Ovary (tissue), 9 donors: ENCODE measurements around the gene ZC3H7B. TPM values are rescaled to one million over a fixed set of nuclear protein-coding genes. Genes with fewer than 3 reads are reported as not detected.

Experiments used
- DNase-seq, 5 donors: peaks; one replicate each; pipeline ENCODE4 v3.0.0-alpha.2; 2019 to 2020
- H3K27ac ChIP-seq, 2 donors: fragments of 200-600 bp; one replicate each; pipeline versions ENCODE4 v1.5.1 to v1.8.0; 2019 to 2022
- H3K27me3 ChIP-seq: fragments of 200-600 bp; one replicate; pipeline ENCODE4 v1.8.0; 2022
- H3K36me3 ChIP-seq: fragments of 200-600 bp; sonication (generic); one replicate; pipeline ENCODE4 v1.5.1; 2019
- H3K4me1 ChIP-seq: one replicate; pipeline ENCODE4 v1.8.1; 2013; ENCODE audit warnings: mild to moderate bottlenecking, moderate library complexity; ENCODE audit not compliant: insufficient read depth
- H3K4me3 ChIP-seq: fragments of 200-600 bp; sonication (generic); one replicate; pipeline ENCODE4 v1.5.1; 2017
- H3K9me3 ChIP-seq, 2 donors: fragments of 200-600 bp in 1 of 2; sonication (generic) in 1 of 2; one replicate each; pipeline versions ENCODE4 v1.5.1 to v1.8.1; 2013 to 2019; ENCODE audit warnings: mild to moderate bottlenecking in 1 of 2, moderate library complexity in 1 of 2
- EP300 ChIP-seq: sonication (generic); formaldehyde crosslinking; IDR thresholded peaks from one replicate; pipeline ENCODE4 v1.6.1; 2017; ENCODE audit warnings: antibody characterized with exemption
- POLR2A ChIP-seq: fragments of 450-650 bp; IDR thresholded peaks from one replicate; pipeline ENCODE4 v1.6.1; 2017; ENCODE audit warnings: antibody characterized with exemption, mild to moderate bottlenecking, moderate library complexity
- WGBS, 3 donors: extraction: QIAGEN DNeasy Blood & Tissue Kit in 1 of 3; methylation state at CpG; one replicate each; pipeline versions ENCODE4 v1.1.5 to v1.1.7; 2013 to 2017; 5-methylcytosine and 5-hydroxymethylcytosine counted together
- intact Hi-C, 4 donors: fragments of 100-400 bp; cut with DNase I; formaldehyde crosslinking; loops; one replicate each; pipeline versions ENCODE4 v1.11.0 to v1.15.1; 2022 to 2023
- polyA plus RNA-seq, 2 donors: library from polyadenylated mRNA; stranded (reverse); fragments of 200-250 nt in 1 of 2; fragments of 350-450 nt in 1 of 2; fragmentation: Illumina TruSeq in 1 of 2; extraction: RNeasy Lipid Tissue Mini Kit (QIAGEN cat#74804) in 1 of 2; gene quantifications; one replicate each; pipeline ENCODE4 v1.2.3, GENCODE V29; 2013 to 2014
- total RNA-seq, 7 donors: library from RNA; depleted of rRNA in 2 of 7; stranded (reverse); fragments of >200 nt in 2 of 7; fragmentation: NEBNext Ultra II Directional in 3 of 7; extraction: Animal tissue kit (Norgen Biotek cat#: 25700) in 3 of 7; gene quantifications; one replicate each; pipeline versions ENCODE4 v1.1.0 to v1.2.4, GENCODE V29; 2016 to 2023
- TF ChIP-seq, protein P1 (sequence below), 3 donors: fragments of 450-650 bp in 2 of 3; fragments of 200-600 bp in 1 of 3; IDR thresholded peaks; one replicate each; pipeline versions ENCODE4 v1.5.1 to v1.8.0; 2016 to 2022; ENCODE audit warnings: antibody characterized with exemption in 3 of 3, mild to moderate bottlenecking in 1 of 3
- donor health status: DM: no; HTN: no; CAD: no; lungs with moderate emphysema.
- donor health status: DM: no; HTN: no; CAD: no.
- donor health status: Bipolar disorder and iron deficiency.
- donor health status: DM: yes; HTN: yes; CAD: no.
- donor health status: DM: no; HTN: no; CAD: no.
- donor health status: DM: yes; HTN: yes; CAD: no.

Gene ZC3H7B
- total and polyA plus RNA-seq, 9 donors, result 27.3 to 96.5 (median 73.2) TPM

DNA sequence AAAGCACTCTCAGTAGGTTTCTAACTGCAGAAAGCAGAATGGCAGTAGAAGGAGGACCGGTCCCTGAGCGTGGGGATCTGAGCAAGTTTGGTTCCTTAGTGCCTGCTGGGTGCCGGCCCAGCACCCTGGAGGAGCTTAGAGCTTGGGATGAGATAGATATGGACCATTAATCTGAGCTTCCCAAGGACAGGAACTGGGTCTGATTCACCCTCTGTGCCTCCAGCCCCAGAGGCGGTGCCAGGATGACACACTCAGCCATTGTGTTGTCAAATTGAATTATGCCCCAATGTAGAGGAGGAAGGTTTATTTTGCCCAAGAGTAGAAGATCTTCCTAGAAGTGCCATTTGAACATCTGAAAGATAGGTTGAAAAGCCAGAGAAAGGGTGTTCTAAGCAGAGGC is 4.3 kb downstream of the ZC3H7B start:
- TF ChIP-seq EP300 (no peak), POLR2A (no peak)
- TF ChIP-seq, protein P1, sequence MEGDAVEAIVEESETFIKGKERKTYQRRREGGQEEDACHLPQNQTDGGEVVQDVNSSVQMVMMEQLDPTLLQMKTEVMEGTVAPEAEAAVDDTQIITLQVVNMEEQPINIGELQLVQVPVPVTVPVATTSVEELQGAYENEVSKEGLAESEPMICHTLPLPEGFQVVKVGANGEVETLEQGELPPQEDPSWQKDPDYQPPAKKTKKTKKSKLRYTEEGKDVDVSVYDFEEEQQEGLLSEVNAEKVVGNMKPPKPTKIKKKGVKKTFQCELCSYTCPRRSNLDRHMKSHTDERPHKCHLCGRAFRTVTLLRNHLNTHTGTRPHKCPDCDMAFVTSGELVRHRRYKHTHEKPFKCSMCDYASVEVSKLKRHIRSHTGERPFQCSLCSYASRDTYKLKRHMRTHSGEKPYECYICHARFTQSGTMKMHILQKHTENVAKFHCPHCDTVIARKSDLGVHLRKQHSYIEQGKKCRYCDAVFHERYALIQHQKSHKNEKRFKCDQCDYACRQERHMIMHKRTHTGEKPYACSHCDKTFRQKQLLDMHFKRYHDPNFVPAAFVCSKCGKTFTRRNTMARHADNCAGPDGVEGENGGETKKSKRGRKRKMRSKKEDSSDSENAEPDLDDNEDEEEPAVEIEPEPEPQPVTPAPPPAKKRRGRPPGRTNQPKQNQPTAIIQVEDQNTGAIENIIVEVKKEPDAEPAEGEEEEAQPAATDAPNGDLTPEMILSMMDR (IDR thresholded peaks at IDR 0.05), result no peak
- intact Hi-C loops, result no loop called here
- H3K27ac ChIP-seq, result no peak overlapping the region
- peaks cover 11% of the 10 kb centered on the region for H3K4me1 ChIP-seq
- no peak for DNase-seq
- no peaks in the 10 kb centered on the region for H3K9me3 ChIP-seq
- 73 to 79% (median 75%) methylated on average over 4 of the region's 4 CpGs for WGBS, 3 donors
- H3K27me3 ChIP-seq, result no peaks in the 10 kb centered on the region
- no peak overlapping the region for H3K4me3 ChIP-seq
- H3K36me3 ChIP-seq, result no peaks in the 10 kb centered on the region

DNA sequence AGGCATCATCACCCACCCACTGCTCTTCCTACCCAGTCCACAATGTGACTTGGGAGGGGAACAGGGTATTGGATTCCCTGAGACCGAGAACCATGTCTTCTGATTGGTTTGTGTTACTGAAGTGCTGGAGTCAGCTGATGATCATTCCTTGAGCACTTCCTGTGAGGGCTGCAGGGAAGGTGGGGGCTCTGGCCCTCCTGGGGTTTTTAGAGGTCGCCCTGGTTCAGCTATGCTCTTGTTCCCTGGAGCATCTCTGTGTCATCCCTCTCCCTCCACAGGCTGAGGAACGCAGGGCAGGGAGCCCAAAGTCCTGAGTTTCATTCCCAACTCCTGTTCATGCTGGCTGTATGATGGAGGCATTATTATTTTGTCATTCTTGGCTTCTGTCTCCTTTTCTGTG is 6.7 kb downstream of the ZC3H7B start:
- WGBS, 3 donors, result 48 to 54% (median 51%) methylated on average over 3 of the region's 3 CpGs
- TF ChIP-seq, protein P1 (IDR thresholded peaks at IDR 0.05), result no peak
- TF ChIP-seq POLR2A (no peak), EP300 (no peak)
- H3K27me3 ChIP-seq, result no peaks in the 10 kb centered on the region
- intact Hi-C loops, result no loop called here
- peaks cover 11% of the 10 kb centered on the region for H3K4me1 ChIP-seq
- no peak overlapping the region for H3K27ac ChIP-seq
- H3K4me3 ChIP-seq, result no peak overlapping the region
- H3K9me3 ChIP-seq, result no peaks in the 10 kb centered on the region
- DNase-seq, result no peak
- no peaks in the 10 kb centered on the region for H3K36me3 ChIP-seq

DNA sequence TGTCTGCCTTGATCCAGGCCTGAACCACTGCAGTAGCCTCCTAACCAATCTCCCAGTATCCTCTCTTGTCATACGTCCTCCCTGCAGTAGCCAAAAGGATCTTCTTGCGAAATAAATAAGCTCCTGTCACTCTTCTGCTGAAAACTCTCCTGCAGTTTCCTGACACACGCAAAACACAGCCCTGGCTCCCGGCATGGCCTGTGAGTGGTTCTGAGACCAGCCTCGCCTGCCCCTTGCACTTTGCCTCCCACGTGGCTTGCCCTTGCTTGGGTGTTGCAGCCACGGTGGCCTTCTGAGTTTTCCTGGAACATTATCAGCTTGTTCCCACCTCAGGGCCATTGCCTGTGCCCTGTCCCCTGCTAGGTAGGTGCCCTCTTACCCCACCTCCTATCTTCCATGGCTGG is 7.2 kb downstream of the ZC3H7B start:
- TF ChIP-seq POLR2A, result no peak
- TF ChIP-seq, protein P1 (IDR thresholded peaks at IDR 0.05), result no peak
- no peak for TF ChIP-seq EP300
- Histone ChIP-seq H3K27ac (no peak overlapping the region), H3K4me3 (no peak overlapping the region), H3K4me1 (peaks cover 11% of the 10 kb centered on the region), H3K36me3 (no peaks in the 10 kb centered on the region), H3K9me3 (no peaks in the 10 kb centered on the region), H3K27me3 (no peaks in the 10 kb centered on the region)
- no peak for DNase-seq
- intact Hi-C loops, result no loop called here
- 60 to 70% (median 68%) methylated on average over 7 of the region's 7 CpGs for WGBS, 3 donors

DNA sequence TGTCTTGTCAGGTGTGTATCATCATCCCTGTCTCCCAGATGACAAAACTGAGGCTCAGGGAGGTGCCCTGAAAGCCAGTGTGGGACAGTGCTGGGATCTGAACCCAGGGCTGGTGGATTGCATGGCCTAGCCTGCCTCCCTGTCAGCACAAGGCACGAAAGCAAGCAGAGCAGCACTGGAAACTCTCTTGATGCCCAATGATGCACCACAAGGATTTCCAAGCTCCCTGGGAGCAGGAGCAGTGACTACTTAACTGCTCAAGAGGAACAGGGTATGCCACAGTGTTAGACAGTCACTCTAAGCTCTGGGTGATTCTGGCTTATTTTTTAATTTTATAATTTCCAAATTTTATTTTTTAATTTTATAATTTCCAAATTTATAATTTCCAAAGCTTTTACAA is 9.0 kb downstream of the ZC3H7B start:
- no peak for DNase-seq
- Histone ChIP-seq H3K27ac (no peak overlapping the region), H3K4me3 (no peak overlapping the region), H3K9me3 (no peaks in the 10 kb centered on the region), H3K27me3 (no peaks in the 10 kb centered on the region), H3K4me1 (peaks cover 8% of the 10 kb centered on the region), H3K36me3 (no peaks in the 10 kb centered on the region)
- intact Hi-C loops, result no loop called here
- WGBS, 3 donors, result 51 to 62% (median 54%) methylated on average over 1 of the region's 1 CpG
- TF ChIP-seq EP300, result no peak
- TF ChIP-seq POLR2A, result no peak
- TF ChIP-seq, protein P1 (IDR thresholded peaks at IDR 0.05), result no peak
